Keratinocyte (primary cell): Measurements from ENCODE around the gene NAV3. TPM values are rescaled to one million over a fixed set of nuclear protein-coding genes. Genes with fewer than 3 reads are reported as not detected.

Experiments
- DNase-seq: peaks from one replicate; pipeline ENCODE4 v3.0.0-alpha.2; 2011; ENCODE audit warnings: low read depth, missing footprints, low spot score
- FAIRE-seq: peaks from 2 replicates; lab custom pipeline; 2011; peaks lifted over from hg19 to GRCh38; lab: Jason Lieb, UNC
- H2AFZ ChIP-seq: 2 replicates; pipeline ENCODE4 v1.6.0; 2012; ENCODE audit warnings: low read length, control low read depth, inconsistent platforms; ENCODE audit not compliant: control insufficient read depth
- H3K27ac ChIP-seq: 2 replicates; pipeline ENCODE4 v1.5.1; 2011; ENCODE audit warnings: low read length; ENCODE audit not compliant: control insufficient read depth, insufficient read depth
- H3K27me3 ChIP-seq: 3 replicates; pipeline ENCODE4 v1.6.0; 2011; ENCODE audit warnings: low read length; ENCODE audit not compliant: control insufficient read depth, insufficient read depth; ENCODE audit errors: extremely low read depth
- H3K36me3 ChIP-seq, 2 experiments: 2 replicates in 1 of 2; 3 replicates in 1 of 2; pipeline ENCODE4 v1.5.1; 2011; ENCODE audit warnings: low read length in 2 of 2, mild to moderate bottlenecking in 1 of 2; ENCODE audit not compliant: control insufficient read depth in 2 of 2, insufficient read depth in 2 of 2; ENCODE audit errors: extremely low read depth in 1 of 2
- H3K4me1 ChIP-seq: 3 replicates; pipeline ENCODE4 v1.5.1; 2011; ENCODE audit warnings: low read length; ENCODE audit not compliant: control insufficient read depth, insufficient read depth; ENCODE audit errors: extremely low read depth
- H3K4me2 ChIP-seq: 3 replicates; pipeline ENCODE4 v1.6.0; 2011; ENCODE audit warnings: low read depth, low read length; ENCODE audit not compliant: control insufficient read depth, insufficient read depth; ENCODE audit errors: extremely low read depth
- H3K4me3 ChIP-seq, 3 experiments: fragments of 200-600 bp in 1 of 3; sonication (generic) in 1 of 3; 2 replicates in 2 of 3; 3 replicates in 1 of 3; pipeline ENCODE4 v1.5.1; 2011 to 2016; ENCODE audit warnings: low read length in 3 of 3, mild to moderate bottlenecking in 3 of 3, control low read depth in 2 of 3, inconsistent platforms in 1 of 3, low read depth in 1 of 3, mixed read lengths in 1 of 3, mixed run types in 1 of 3, moderate library complexity in 1 of 3; ENCODE audit not compliant: control insufficient read depth in 2 of 3, insufficient read depth in 2 of 3; ENCODE audit errors: extremely low read depth in 1 of 3
- H3K79me2 ChIP-seq: 2 replicates; pipeline ENCODE4 v1.6.0; 2012; ENCODE audit warnings: low read length; ENCODE audit not compliant: control insufficient read depth, insufficient read depth
- H3K9ac ChIP-seq: 3 replicates; pipeline ENCODE4 v1.6.0; 2011; ENCODE audit warnings: low read length; ENCODE audit not compliant: control insufficient read depth, insufficient read depth; ENCODE audit errors: extremely low read depth
- H3K9me1 ChIP-seq: 3 replicates; pipeline ENCODE4 v1.6.0; 2011; ENCODE audit warnings: low read length; ENCODE audit not compliant: control insufficient read depth, insufficient read depth; ENCODE audit errors: extremely low read depth
- H3K9me3 ChIP-seq: 2 replicates; pipeline ENCODE4 v1.5.1; 2012; ENCODE audit warnings: low read depth, low read length; ENCODE audit not compliant: control insufficient read depth
- H4K20me1 ChIP-seq: 3 replicates; pipeline ENCODE4 v1.6.0; 2011; ENCODE audit warnings: low read length; ENCODE audit not compliant: control insufficient read depth, insufficient read depth; ENCODE audit errors: extremely low read depth
- EZH2 ChIP-seq: IDR thresholded peaks from one replicate; pipeline ENCODE4 v1.6.1; 2012; ENCODE audit warnings: inconsistent platforms, mild to moderate bottlenecking, low read length, moderate library complexity
- dilution Hi-C: fragments of 300-500 bp; cut with MboI; formaldehyde crosslinking; loops from one replicate; pipeline ENCODE4 v1.7.0; 2020; ENCODE audit warnings: low sequenced_read_pairs; ENCODE audit not compliant: extremely low pct_ligation_motif_present
- polyA plus RNA-seq, 5 experiments: library from polyadenylated mRNA; depleted of rRNA in 3 of 5; stranded (reverse) in 3 of 5; stranded (forward) in 1 of 5; unstranded in 1 of 5; fragments of >200 nt; gene quantifications; 1 replicate in 1 of 5; 2 replicates in 3 of 5; 3 replicates in 1 of 5; pipeline versions ENCODE4 v1.2.1 to v1.2.3, GENCODE V29; 2011 to 2012; ENCODE audit warnings: missing spikeins in 2 of 5, low read depth in 1 of 5, low replicate concordance in 1 of 5
- TF ChIP-seq, protein P1 (sequence below), 3 experiments: IDR thresholded peaks in 1 of 3; conservative IDR thresholded peaks in 1 of 3; optimal IDR thresholded peaks in 1 of 3; 2 replicates in 2 of 3; 3 replicates in 1 of 3; pipeline versions ENCODE3 to v1.5.1; 2011; ENCODE audit warnings: low read length in 3 of 3, mild to moderate bottlenecking in 3 of 3, moderate library complexity in 2 of 3, control low read depth in 1 of 3, inconsistent platforms in 1 of 3; ENCODE audit not compliant: insufficient read depth in 2 of 3; ENCODE audit errors: extremely low read depth in 1 of 3

Gene NAV3
- polyA plus RNA-seq, 1 donor (not counting 4 experiments of a cell fraction or from before 2014, with no cell fraction given) = 22.6 TPM

DNA sequence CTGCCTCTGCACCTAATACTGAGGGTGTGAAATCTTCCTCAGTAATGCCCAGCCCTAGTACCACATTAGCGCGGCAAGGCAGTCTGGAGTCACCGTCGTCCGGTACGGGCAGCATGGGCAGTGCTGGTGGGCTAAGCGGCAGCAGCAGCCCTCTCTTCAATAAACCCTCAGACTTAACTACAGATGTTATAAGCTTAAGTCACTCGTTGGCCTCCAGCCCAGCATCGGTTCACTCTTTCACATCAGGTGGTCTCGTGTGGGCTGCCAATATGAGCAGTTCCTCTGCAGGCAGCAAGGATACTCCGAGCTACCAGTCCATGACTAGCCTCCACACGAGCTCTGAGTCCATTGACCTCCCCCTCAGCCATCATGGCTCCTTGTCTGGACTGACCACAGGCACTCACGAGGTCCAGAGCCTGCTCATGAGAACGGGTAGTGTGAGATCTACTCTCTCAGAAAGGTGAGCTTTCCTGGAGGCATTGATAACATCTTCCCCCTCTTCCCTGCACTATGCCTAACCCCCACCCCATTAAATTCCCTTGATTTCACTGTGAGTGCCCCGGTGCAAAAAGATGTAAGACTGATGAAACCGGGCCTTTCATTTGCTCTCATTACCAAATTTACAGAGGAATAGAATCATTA is 291.4 kb downstream of the NAV3 start:
- Histone ChIP-seq H3K4me3 (no peak overlapping the region), H2AFZ (no peak overlapping the region), H3K9me1 (no peaks in the 10 kb centered on the region), H3K27ac (no peak overlapping the region), H3K27me3 (no peaks in the 10 kb centered on the region), H3K9me3 (no peaks in the 10 kb centered on the region), H3K9ac (no peak overlapping the region), H4K20me1 (no peaks in the 10 kb centered on the region), H3K36me3 (peaks cover 0 to 20% of the 10 kb centered on the region in 2 experiments), H3K4me2 (no peak overlapping the region), H3K4me1 (peaks cover 7% of the 10 kb centered on the region), H3K79me2 (no peaks in the 10 kb centered on the region)
- FAIRE-seq = no peak
- dilution Hi-C loops = no loop called here
- TF ChIP-seq, protein P1, sequence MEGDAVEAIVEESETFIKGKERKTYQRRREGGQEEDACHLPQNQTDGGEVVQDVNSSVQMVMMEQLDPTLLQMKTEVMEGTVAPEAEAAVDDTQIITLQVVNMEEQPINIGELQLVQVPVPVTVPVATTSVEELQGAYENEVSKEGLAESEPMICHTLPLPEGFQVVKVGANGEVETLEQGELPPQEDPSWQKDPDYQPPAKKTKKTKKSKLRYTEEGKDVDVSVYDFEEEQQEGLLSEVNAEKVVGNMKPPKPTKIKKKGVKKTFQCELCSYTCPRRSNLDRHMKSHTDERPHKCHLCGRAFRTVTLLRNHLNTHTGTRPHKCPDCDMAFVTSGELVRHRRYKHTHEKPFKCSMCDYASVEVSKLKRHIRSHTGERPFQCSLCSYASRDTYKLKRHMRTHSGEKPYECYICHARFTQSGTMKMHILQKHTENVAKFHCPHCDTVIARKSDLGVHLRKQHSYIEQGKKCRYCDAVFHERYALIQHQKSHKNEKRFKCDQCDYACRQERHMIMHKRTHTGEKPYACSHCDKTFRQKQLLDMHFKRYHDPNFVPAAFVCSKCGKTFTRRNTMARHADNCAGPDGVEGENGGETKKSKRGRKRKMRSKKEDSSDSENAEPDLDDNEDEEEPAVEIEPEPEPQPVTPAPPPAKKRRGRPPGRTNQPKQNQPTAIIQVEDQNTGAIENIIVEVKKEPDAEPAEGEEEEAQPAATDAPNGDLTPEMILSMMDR (optimal IDR thresholded peaks at IDR 0.05 in 1 of 3, IDR thresholded peaks at IDR 0.05 in 1 of 3, conservative IDR thresholded peaks at IDR 0.05 in 1 of 3; ENCODE audit: extremely low read depth in 1 of 3, insufficient read depth in 2 of 3, low read length in 3 of 3) = no peak
- TF ChIP-seq EZH2 = no peak
- DNase-seq = no peak

DNA sequence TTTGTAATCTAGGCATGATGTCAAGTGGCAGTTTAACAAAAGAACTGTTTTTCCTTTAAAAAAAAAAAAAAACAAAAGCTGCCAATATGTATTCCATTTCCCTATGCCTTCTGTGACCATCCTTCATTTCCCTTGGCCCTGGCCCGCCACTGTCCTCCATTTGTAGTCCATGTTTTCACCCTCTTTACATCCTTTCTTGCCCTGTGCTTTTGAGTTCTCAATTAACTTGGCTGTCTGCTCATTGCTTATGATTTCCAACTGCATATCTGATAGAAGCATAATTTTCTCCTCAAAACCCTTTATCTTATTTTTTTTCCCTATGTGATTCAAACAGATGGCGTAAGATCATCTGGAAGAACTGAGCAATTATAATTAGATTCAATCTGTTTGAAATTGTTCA is 297.5 kb downstream of the NAV3 start:
- TF ChIP-seq EZH2 = no peak
- TF ChIP-seq, protein P1 (optimal IDR thresholded peaks at IDR 0.05 in 1 of 3, IDR thresholded peaks at IDR 0.05 in 1 of 3, conservative IDR thresholded peaks at IDR 0.05 in 1 of 3; ENCODE audit: extremely low read depth in 1 of 3, insufficient read depth in 2 of 3, low read length in 3 of 3) = no peak
- Histone ChIP-seq H3K27me3 (no peaks in the 10 kb centered on the region), H3K4me3 (no peak overlapping the region), H3K36me3 (peaks cover 0 to 3% of the 10 kb centered on the region in 2 experiments), H2AFZ (no peak overlapping the region), H3K9me1 (no peaks in the 10 kb centered on the region), H3K9ac (no peak overlapping the region), H3K79me2 (no peaks in the 10 kb centered on the region), H3K4me2 (no peak overlapping the region), H3K27ac (no peak overlapping the region), H3K9me3 (no peaks in the 10 kb centered on the region), H4K20me1 (no peaks in the 10 kb centered on the region), H3K4me1 (no peaks in the 10 kb centered on the region)
- FAIRE-seq (no peak), DNase-seq (no peak)
- dilution Hi-C loops = no loop called here
